SK-N-SH (cell line): ENCODE data around the gene RCSD1.

ENCODE experiments used
- CHD2 ChIP-seq: fragments of 150-350 bp; IDR thresholded peaks from 2 replicates; pipeline ENCODE4 v1.6.1; 2018; ENCODE audit warnings: low read length; ENCODE audit not compliant: partially characterized antibody
- CTCF ChIP-seq: fragments of 200-600 bp; sonication (generic); IDR thresholded peaks from 2 replicates; pipeline ENCODE4 v1.6.1; 2017; ENCODE audit warnings: antibody characterized with exemption, mild to moderate bottlenecking, moderate library complexity
- ELF1 ChIP-seq: IDR thresholded peaks from 2 replicates; pipeline ENCODE4 v1.4.0; 2012
- EP300 ChIP-seq, 2 experiments: IDR thresholded peaks; 2 replicates each; pipeline versions ENCODE4 v1.4.0 to v1.6.1; 2012; ENCODE audit warnings: borderline replicate concordance in 1 of 2, low read depth in 1 of 2, low read length in 1 of 2
- EZH2phosphoT487 ChIP-seq: fragments of 200-600 bp; sonication (generic); IDR thresholded peaks from 2 replicates; pipeline ENCODE4 v1.6.1; 2017; ENCODE audit warnings: low read depth, mixed run types, mild to moderate bottlenecking, antibody characterized with exemption, moderate library complexity, borderline replicate concordance
- GABPA ChIP-seq: IDR thresholded peaks from 2 replicates; pipeline ENCODE4 v1.4.0; 2012; ENCODE audit warnings: low read depth, mild to moderate bottlenecking
- POLR2AphosphoS5 ChIP-seq: IDR thresholded peaks from 2 replicates; pipeline ENCODE4 v1.6.1; 2012; ENCODE audit warnings: low read depth, low read length
- RAD21 ChIP-seq: IDR thresholded peaks from 2 replicates; pipeline ENCODE4 v1.6.1; 2012; ENCODE audit warnings: mild to moderate bottlenecking, low read length
- RCOR1 ChIP-seq: fragments of 150-350 bp; IDR thresholded peaks from 2 replicates; pipeline ENCODE4 v1.6.1; 2017; ENCODE audit warnings: antibody characterized with exemption, low read length
- RFX5 ChIP-seq: IDR thresholded peaks from 2 replicates; pipeline ENCODE4 v1.6.1; 2012; ENCODE audit warnings: mild to moderate bottlenecking, improper control_type of control experiment, low read length
- SIN3A ChIP-seq: IDR thresholded peaks from 2 replicates; pipeline ENCODE4 v1.6.1; 2012; ENCODE audit warnings: low read depth, mild to moderate bottlenecking, low read length, moderate library complexity, borderline replicate concordance
- TAF1 ChIP-seq: IDR thresholded peaks from 2 replicates; pipeline ENCODE4 v1.6.1; 2012; ENCODE audit warnings: low read depth, mild to moderate bottlenecking, low read length, moderate library complexity, borderline replicate concordance
- YY1 ChIP-seq: IDR thresholded peaks from 2 replicates; pipeline ENCODE4 v1.4.0; 2012; ENCODE audit warnings: low read depth, mild to moderate bottlenecking
- TF ChIP-seq, protein P1 (sequence below): fragments of 150-350 bp; IDR thresholded peaks from 2 replicates; pipeline ENCODE4 v1.6.1; 2017; ENCODE audit warnings: antibody characterized with exemption, low read length, low read depth, borderline replicate concordance

- TF ChIP-seq POLR2AphosphoS5: no peak
- TF ChIP-seq, protein P1, sequence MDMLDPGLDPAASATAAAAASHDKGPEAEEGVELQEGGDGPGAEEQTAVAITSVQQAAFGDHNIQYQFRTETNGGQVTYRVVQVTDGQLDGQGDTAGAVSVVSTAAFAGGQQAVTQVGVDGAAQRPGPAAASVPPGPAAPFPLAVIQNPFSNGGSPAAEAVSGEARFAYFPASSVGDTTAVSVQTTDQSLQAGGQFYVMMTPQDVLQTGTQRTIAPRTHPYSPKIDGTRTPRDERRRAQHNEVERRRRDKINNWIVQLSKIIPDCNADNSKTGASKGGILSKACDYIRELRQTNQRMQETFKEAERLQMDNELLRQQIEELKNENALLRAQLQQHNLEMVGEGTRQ: no peak
- no peak for TF ChIP-seq CTCF
- TF ChIP-seq TAF1: no peak
- no peak for TF ChIP-seq CHD2
- no peak for TF ChIP-seq YY1
- no peak for TF ChIP-seq EZH2phosphoT487
- no peak for TF ChIP-seq RFX5
- no peak for TF ChIP-seq GABPA
- no peak for TF ChIP-seq RCOR1
- no peak for TF ChIP-seq EP300 (IDR thresholded peaks at IDR 0.05; ENCODE audit: borderline replicate concordance in 1 of 2, low read depth in 1 of 2, low read length in 1 of 2)
- TF ChIP-seq ELF1: no peak
- no peak for TF ChIP-seq RAD21
- no peak for TF ChIP-seq SIN3A
Observed at GRCh38 chr1:167593860-167594259, 36.2 kb upstream of the RCSD1 start.
